KMS-11 (cell line): ENCODE data around the gene PAK5.

Source experiments
- H2AFZ ChIP-seq: fragments of 200-600 bp; sonication (generic); 2 replicates; pipeline ENCODE4 v1.6.1; 2016; ENCODE audit warnings: antibody characterized with exemption, mixed run types, low read depth
- H3K27ac ChIP-seq: fragments of 200-600 bp; sonication (generic); 2 replicates; pipeline ENCODE4 v1.6.1; 2016; ENCODE audit warnings: mild to moderate bottlenecking, mixed run types
- H3K27me3 ChIP-seq: fragments of 200-600 bp; sonication (generic); 2 replicates; pipeline ENCODE4 v1.6.1; 2017; ENCODE audit warnings: mild to moderate bottlenecking, low read depth, mixed run types, moderate library complexity; ENCODE audit not compliant: insufficient read depth
- H3K36me3 ChIP-seq: fragments of 200-600 bp; sonication (generic); 2 replicates; pipeline ENCODE4 v1.6.1; 2017; ENCODE audit warnings: mild to moderate bottlenecking, mixed run types; ENCODE audit not compliant: insufficient read depth
- H3K4me1 ChIP-seq: fragments of 200-600 bp; sonication (generic); 2 replicates; pipeline ENCODE4 v1.6.1; 2016; ENCODE audit warnings: mild to moderate bottlenecking, low read depth, mixed run types; ENCODE audit not compliant: poor library complexity, severe bottlenecking
- H3K4me2 ChIP-seq: fragments of 200-600 bp; sonication (generic); 2 replicates; pipeline ENCODE4 v1.7.0; 2016; ENCODE audit warnings: mild to moderate bottlenecking, mixed run types
- H3K4me3 ChIP-seq: fragments of 200-600 bp; sonication (generic); IDR thresholded peaks from 2 replicates; pipeline ENCODE4 v1.6.1; 2017; ENCODE audit warnings: low read depth, low read length, mixed read lengths; ENCODE audit not compliant: insufficient read depth
- H3K79me2 ChIP-seq: fragments of 200-600 bp; sonication (generic); 2 replicates; pipeline ENCODE4 v1.6.1; 2016; ENCODE audit warnings: low read depth, mixed run types; ENCODE audit not compliant: insufficient read depth
- H3K9ac ChIP-seq: fragments of 200-600 bp; sonication (generic); 2 replicates; pipeline ENCODE4 v1.6.1; 2016; ENCODE audit warnings: mild to moderate bottlenecking, mixed run types
- H4K20me1 ChIP-seq: fragments of 200-600 bp; sonication (generic); 2 replicates; pipeline ENCODE4 v1.6.1; 2016; ENCODE audit warnings: mild to moderate bottlenecking, mixed run types; ENCODE audit not compliant: insufficient read depth
- CTCF ChIP-seq: fragments of 200-600 bp; sonication (generic); conservative IDR thresholded peaks from 2 replicates; pipeline ENCODE4 v1.6.1; 2017; ENCODE audit warnings: low read depth, mild to moderate bottlenecking, antibody characterized with exemption, low read length, moderate library complexity, mixed read lengths

Gene PAK5

DNA sequence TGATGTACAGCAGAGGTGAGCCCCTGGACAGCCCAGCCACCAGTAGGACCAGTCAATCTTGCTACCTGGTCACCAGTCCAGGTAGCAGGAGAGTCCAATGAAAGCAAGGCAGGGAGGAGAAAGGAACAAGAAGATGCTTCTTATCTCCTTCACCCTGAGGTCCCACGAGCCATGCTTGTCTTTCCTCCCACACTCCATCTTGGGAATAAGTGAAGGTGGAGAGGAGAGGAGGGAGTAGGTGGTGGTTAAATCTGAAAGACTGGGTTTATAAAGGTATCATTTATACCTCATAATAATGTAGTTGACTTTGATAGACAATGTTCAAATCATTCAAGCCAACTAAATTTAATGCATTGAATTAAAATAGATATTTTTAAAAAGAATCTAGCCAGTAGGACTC lies 288.6 kb downstream of the PAK5 start:
- Histone ChIP-seq H3K4me3 (no peak overlapping the region), H3K27ac (no peak overlapping the region), H3K79me2 (no peaks in the 10 kb centered on the region), H3K36me3 (no peaks in the 10 kb centered on the region), H3K4me2 (no peak overlapping the region), H3K4me1 (no peaks in the 10 kb centered on the region), H2AFZ (no peak overlapping the region), H3K9ac (no peak overlapping the region), H4K20me1 (no peaks in the 10 kb centered on the region), H3K27me3 (no peaks in the 10 kb centered on the region)
- no peak for TF ChIP-seq CTCF

DNA sequence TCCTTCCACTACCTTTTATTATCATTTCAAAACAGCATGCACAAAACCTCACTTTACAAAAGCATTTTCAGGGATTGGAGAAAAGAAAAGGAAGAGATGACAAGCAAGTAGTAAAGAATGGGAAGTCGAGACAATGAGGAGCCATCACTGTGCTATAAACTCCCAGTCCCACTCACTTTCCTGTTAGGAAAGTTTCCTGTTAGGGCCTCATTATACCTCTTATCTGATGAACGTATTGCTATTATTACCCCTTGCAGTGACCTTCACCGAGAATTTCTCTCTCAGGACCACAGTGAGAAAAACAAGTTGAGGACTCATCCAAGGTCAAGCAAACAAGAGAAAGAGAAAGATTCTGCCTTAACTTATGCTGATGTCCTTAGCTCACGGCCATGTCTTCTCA lies 295.7 kb downstream of the PAK5 start:
- Histone ChIP-seq H2AFZ (no peak overlapping the region), H3K4me1 (no peaks in the 10 kb centered on the region), H3K4me3 (no peak overlapping the region), H3K79me2 (no peaks in the 10 kb centered on the region), H3K27me3 (no peaks in the 10 kb centered on the region), H4K20me1 (no peaks in the 10 kb centered on the region), H3K36me3 (no peaks in the 10 kb centered on the region), H3K4me2 (no peak overlapping the region), H3K27ac (no peak overlapping the region), H3K9ac (no peak overlapping the region)
- TF ChIP-seq CTCF, result no peak

DNA sequence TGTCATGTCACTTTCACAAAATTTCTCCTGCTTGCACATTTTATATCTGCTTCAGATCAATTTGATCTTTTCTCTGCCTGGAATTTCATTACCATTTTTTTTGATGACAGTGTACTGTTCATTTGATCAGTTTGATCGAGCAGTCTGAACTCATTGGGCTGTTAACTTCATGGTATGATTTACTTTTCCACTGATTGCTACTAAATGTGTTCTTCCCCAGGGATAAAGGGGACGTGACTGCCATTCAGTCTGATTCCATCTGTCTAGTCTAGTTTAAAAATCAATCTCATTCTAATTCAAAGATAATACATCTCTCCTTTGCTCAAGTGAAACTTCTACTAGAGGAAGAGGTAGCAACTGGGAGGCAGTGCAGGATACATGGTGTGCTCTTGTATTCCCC lies 303.4 kb downstream of the PAK5 start:
- no peak overlapping the region for H3K4me2 ChIP-seq
- H3K4me1 ChIP-seq, result no peaks in the 10 kb centered on the region
- H3K36me3 ChIP-seq, result no peaks in the 10 kb centered on the region
- H3K9ac ChIP-seq, result no peak overlapping the region
- no peaks in the 10 kb centered on the region for H4K20me1 ChIP-seq
- TF ChIP-seq CTCF, result no peak
- no peak overlapping the region for H2AFZ ChIP-seq
- no peaks in the 10 kb centered on the region for H3K79me2 ChIP-seq
- no peak overlapping the region for H3K4me3 ChIP-seq
- no peaks in the 10 kb centered on the region for H3K27me3 ChIP-seq
- H3K27ac ChIP-seq, result no peak overlapping the region

DNA sequence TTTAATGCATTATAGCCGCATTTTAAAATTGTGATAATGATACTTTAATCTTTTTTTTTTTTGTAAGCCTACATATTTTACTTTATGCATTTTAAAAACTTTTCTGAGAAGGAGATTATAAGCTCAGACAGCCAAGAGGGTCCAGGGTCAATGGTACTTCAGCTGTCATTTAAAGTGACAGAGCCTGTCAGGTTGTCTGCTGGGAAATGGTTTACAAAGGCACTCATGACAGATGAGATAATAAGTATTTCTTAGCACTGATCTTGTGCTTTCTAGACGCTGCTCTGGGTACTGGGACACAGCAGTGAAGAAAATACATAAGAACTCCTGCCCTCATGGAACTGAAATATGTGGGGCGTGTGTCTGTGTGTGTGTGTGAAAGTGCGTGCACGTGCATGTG lies 304.9 kb downstream of the PAK5 start:
- Histone ChIP-seq H3K4me1 (no peaks in the 10 kb centered on the region), H2AFZ (no peak overlapping the region), H3K9ac (no peak overlapping the region), H4K20me1 (no peaks in the 10 kb centered on the region), H3K4me3 (no peak overlapping the region), H3K27ac (no peak overlapping the region), H3K79me2 (no peaks in the 10 kb centered on the region), H3K4me2 (no peak overlapping the region), H3K27me3 (no peaks in the 10 kb centered on the region), H3K36me3 (no peaks in the 10 kb centered on the region)
- no peak for TF ChIP-seq CTCF
